Kidney (tissue), 22 donors: ENCODE measurements around the gene ANKZF1. TPM values are rescaled to one million over a fixed set of nuclear protein-coding genes. Genes with fewer than 3 reads are reported as not detected.

Experiments
- DNase-seq, 5 donors: peaks; one replicate each; pipeline ENCODE4 v3.0.0-alpha.2; 2013 to 2020
- FAIRE-seq: peaks from 2 replicates; lab custom pipeline; 2012; peaks lifted over from hg19 to GRCh38; lab: Jason Lieb, UNC
- H3K27ac ChIP-seq, 2 donors: one replicate each; pipeline ENCODE4 v1.7.0; 2013; ENCODE audit warnings: low read depth in 2 of 2, low read length in 2 of 2, inconsistent platforms in 1 of 2
- H3K27me3 ChIP-seq: one replicate; pipeline ENCODE4 v1.7.1; 2013; ENCODE audit warnings: low read length, inconsistent platforms; ENCODE audit not compliant: control insufficient read depth, insufficient read depth
- H3K36me3 ChIP-seq, 3 donors: one replicate each; pipeline versions ENCODE4 v1.7.0 to v1.7.1; 2013; ENCODE audit warnings: low read length in 3 of 3, control low read depth in 1 of 3, inconsistent platforms in 1 of 3; ENCODE audit not compliant: insufficient read depth in 3 of 3, control insufficient read depth in 2 of 3
- H3K4me1 ChIP-seq, 3 donors: one replicate each; pipeline versions ENCODE4 v1.7.0 to v1.7.1; 2013; ENCODE audit warnings: low read length in 3 of 3, inconsistent platforms in 1 of 3, low read depth in 1 of 3; ENCODE audit not compliant: control insufficient read depth in 2 of 3, insufficient read depth in 2 of 3
- H3K4me3 ChIP-seq, 3 donors: one replicate each; pipeline versions ENCODE4 v1.7.0 to v1.8.1; 2013; ENCODE audit warnings: low read length in 3 of 3, control low read depth in 1 of 3, inconsistent platforms in 1 of 3
- H3K9ac ChIP-seq, 3 donors: one replicate each; pipeline versions ENCODE4 v1.7.0 to v1.7.1; 2013; ENCODE audit warnings: low read length in 3 of 3, control low read depth in 1 of 3, inconsistent platforms in 1 of 3
- H3K9me3 ChIP-seq, 3 donors: one replicate each; pipeline versions ENCODE4 v1.7.0 to v1.7.1; 2013; ENCODE audit warnings: low read length in 3 of 3, control low read depth in 1 of 3, inconsistent platforms in 1 of 3; ENCODE audit not compliant: control insufficient read depth in 2 of 3, insufficient read depth in 1 of 3
- intact Hi-C: fragments of 100-400 bp; cut with DNase I; formaldehyde crosslinking; loops from one replicate; pipeline ENCODE4 v1.11.1; 2022
- long read RNA-seq, 10 donors: library from polyadenylated mRNA in 1 of 10; unstranded in 1 of 10; transcript quantifications; one replicate each; pipeline ENCODE4 v2.0.0 and lab custom pipeline, GENCODE V29; 2021 to 2026
- polyA plus RNA-seq: library from polyadenylated mRNA; stranded (reverse); fragments of 350-450 nt; fragmentation: Illumina TruSeq; extraction: RNeasy Lipid Tissue Mini Kit (QIAGEN cat#74804); gene quantifications from one replicate; pipeline ENCODE4 v1.2.3, GENCODE V29; 2014; ENCODE audit warnings: low read depth, low replicate concordance; ENCODE audit not compliant: insufficient read depth
- total RNA-seq: library from RNA; stranded (reverse); fragmentation: NEBNext Ultra II Directional; extraction: Animal tissue kit (Norgen Biotek cat#: 25700); gene quantifications from one replicate; pipeline ENCODE4 v1.2.1, GENCODE V29; 2021
- TF ChIP-seq, protein P1 (sequence below): IDR thresholded peaks from 3 replicates; pipeline ENCODE4 v1.5.1; 2012; ENCODE audit warnings: mild to moderate bottlenecking, moderate library complexity, borderline replicate concordance; ENCODE audit not compliant: insufficient read depth; ENCODE audit errors: extremely low read depth
- donor health status: control.
- donor health status: control.
- donor health status: control.
- donor health status: control.
- donor health status: control.
- donor health status: DM: yes; HTN: yes; CAD: no.
- donor health status: Normal renal cell carcinoma (clear cell type).

ANKZF1 gene, protein sequence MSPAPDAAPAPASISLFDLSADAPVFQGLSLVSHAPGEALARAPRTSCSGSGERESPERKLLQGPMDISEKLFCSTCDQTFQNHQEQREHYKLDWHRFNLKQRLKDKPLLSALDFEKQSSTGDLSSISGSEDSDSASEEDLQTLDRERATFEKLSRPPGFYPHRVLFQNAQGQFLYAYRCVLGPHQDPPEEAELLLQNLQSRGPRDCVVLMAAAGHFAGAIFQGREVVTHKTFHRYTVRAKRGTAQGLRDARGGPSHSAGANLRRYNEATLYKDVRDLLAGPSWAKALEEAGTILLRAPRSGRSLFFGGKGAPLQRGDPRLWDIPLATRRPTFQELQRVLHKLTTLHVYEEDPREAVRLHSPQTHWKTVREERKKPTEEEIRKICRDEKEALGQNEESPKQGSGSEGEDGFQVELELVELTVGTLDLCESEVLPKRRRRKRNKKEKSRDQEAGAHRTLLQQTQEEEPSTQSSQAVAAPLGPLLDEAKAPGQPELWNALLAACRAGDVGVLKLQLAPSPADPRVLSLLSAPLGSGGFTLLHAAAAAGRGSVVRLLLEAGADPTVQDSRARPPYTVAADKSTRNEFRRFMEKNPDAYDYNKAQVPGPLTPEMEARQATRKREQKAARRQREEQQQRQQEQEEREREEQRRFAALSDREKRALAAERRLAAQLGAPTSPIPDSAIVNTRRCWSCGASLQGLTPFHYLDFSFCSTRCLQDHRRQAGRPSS
- total RNA-seq (48.9 TPM), polyA plus RNA-seq (26.6 TPM)
- long read RNA-seq, donor 1, partial matches to known transcripts, result 0 of 3 reads
- long read RNA-seq, donor 1, other reads (novel, unspliced or antisense), result 0 of 3 reads
- long read RNA-seq, donor 2, transcript ANKZF1-201 (14 exons, 2,579 nt), result major isoform, 6 of 13 reads
- long read RNA-seq, donor 2, partial matches to known transcripts, result 0 of 13 reads
- long read RNA-seq, donor 2, other reads (novel, unspliced or antisense), result 0 of 13 reads
- long read RNA-seq, donor 3, transcript ANKZF1-220 (5 exons, 993 nt), result major isoform, 5 of 13 reads
- long read RNA-seq, donor 3, partial matches to known transcripts, result 0 of 13 reads
- long read RNA-seq, donor 3, other reads (novel, unspliced or antisense), result 0 of 13 reads
- long read RNA-seq, donor 4, transcript ANKZF1-201 (14 exons, 2,579 nt), result major isoform, 7 of 9 reads
- long read RNA-seq, donor 4, partial matches to known transcripts, result 0 of 9 reads
- long read RNA-seq, donor 4, other reads (novel, unspliced or antisense), result 0 of 9 reads
- long read RNA-seq, donor 5, partial matches to known transcripts, result 0 of 1 reads
- long read RNA-seq, donor 5, other reads (novel, unspliced or antisense), result 0 of 1 reads
- long read RNA-seq, donor 6, partial matches to known transcripts, result 10 of 14 reads
- long read RNA-seq, donor 6, other reads (novel, unspliced or antisense), result 0 of 14 reads
- long read RNA-seq, donor 7, transcript ANKZF1-201 (14 exons, 2,579 nt), result major isoform, 10 of 22 reads
- long read RNA-seq, donor 7, partial matches to known transcripts, result 1 of 22 reads
- long read RNA-seq, donor 7, other reads (novel, unspliced or antisense), result 11 of 22 reads
- long read RNA-seq, donor 8, partial matches to known transcripts, result 0 of 6 reads
- long read RNA-seq, donor 8, other reads (novel, unspliced or antisense), result 0 of 6 reads
- long read RNA-seq, donor 9, partial matches to known transcripts, result 0 of 1 reads
- long read RNA-seq, donor 9, other reads (novel, unspliced or antisense), result 0 of 1 reads
- long read RNA-seq, donor 10, transcript ANKZF1-220 (5 exons, 993 nt), result major isoform, 5 of 38 reads
- long read RNA-seq, donor 10, partial matches to known transcripts, result 28 of 38 reads
- long read RNA-seq, donor 10, other reads (novel, unspliced or antisense), result 0 of 38 reads

DNA sequence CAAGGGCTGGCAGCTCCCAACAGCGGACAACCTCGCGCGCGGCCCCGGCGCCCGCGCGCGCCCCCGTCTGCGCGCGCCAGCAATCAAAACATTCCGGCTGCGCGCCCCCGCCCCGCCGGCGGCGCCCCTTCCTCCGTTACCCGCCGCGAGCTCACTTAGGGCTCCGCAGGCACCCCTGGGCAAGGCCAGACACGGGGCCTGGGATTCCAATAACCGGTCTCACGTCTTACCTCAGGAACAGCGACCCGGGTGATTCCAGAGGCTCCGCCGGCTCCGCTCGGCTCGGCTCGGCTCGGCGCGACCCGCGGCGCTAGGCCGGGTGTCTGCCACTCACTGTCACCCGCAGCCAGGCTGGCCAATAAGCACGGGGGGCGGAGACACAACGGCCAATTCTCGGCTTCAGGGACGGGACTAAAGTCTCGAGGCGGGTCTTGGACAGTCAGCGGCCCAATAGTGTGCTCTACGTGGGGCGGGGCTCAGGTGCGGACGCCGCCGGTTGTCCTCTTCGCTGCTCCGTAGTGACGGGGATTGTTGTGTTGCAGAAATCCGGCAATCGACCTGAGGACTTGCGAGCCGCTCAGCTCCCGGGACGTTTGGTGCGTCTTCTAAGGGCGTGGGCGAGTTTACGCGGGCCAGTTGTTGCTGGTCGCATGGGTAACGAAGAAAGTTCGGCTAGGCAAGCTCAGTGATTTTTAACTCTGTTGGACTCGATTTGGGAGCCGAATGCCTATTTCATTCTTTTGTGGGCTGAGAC is at the start of gene ANKZF1, which contains the start of gene ATG9A:
Gene ANKZF1, plus strand, starts transcription at position 502 of the 754 bp plus-strand sequence. CDS start 452 bp downstream, outside the sequence.
Gene ATG9A, minus strand, starts transcription at position 332 of the 754 bp plus-strand sequence. CDS start 1,612 bp downstream, outside the sequence.
- TF ChIP-seq, protein P1, sequence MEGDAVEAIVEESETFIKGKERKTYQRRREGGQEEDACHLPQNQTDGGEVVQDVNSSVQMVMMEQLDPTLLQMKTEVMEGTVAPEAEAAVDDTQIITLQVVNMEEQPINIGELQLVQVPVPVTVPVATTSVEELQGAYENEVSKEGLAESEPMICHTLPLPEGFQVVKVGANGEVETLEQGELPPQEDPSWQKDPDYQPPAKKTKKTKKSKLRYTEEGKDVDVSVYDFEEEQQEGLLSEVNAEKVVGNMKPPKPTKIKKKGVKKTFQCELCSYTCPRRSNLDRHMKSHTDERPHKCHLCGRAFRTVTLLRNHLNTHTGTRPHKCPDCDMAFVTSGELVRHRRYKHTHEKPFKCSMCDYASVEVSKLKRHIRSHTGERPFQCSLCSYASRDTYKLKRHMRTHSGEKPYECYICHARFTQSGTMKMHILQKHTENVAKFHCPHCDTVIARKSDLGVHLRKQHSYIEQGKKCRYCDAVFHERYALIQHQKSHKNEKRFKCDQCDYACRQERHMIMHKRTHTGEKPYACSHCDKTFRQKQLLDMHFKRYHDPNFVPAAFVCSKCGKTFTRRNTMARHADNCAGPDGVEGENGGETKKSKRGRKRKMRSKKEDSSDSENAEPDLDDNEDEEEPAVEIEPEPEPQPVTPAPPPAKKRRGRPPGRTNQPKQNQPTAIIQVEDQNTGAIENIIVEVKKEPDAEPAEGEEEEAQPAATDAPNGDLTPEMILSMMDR, result peak; percentile 5
- Histone ChIP-seq H3K9me3 (no peaks in the 10 kb centered on the region), H3K4me3 (peak within 1 kb of the TSS; percentile 97 to 98 (median 97)), H3K36me3 (peaks cover 17 to 46% (median 26%) of the 10 kb centered on the region in 3 donors), H3K4me1 (peaks cover 0 to 17% (median 11%) of the 10 kb centered on the region in 3 donors), H3K27ac (peak within 1 kb of the TSS; percentile 91 to 96), H3K27me3 (no peaks in the 10 kb centered on the region), H3K9ac (peak within 1 kb of the TSS; percentile 95 to 100 (median 99))
- intact Hi-C loops, result no loop called here
- peak; percentile 99 to 100 (median 99) for DNase-seq
- FAIRE-seq, result peak; percentile 89

DNA sequence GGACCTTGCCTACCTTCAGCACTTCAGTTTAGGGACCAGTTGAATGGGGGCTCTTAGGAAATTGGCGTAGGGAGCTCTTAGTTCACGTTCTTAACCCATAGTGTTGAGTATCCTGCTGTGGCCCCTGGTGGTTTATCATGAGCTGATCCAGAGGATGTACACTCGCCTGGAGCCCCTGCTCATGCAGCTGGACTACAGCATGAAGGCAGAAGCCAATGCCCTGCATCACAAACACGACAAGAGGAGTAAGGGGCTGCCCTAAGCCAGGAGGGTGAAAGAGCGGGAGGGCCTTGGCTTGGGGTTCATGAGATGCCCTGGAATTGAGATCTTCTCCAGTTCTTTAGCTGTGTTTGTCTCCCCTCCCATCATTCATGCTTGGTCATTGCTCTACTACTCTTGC is 48.6 kb upstream of the ANKZF1 start:
- DNase-seq, result no peak
- intact Hi-C loops, result no loop called here

More for the DNA sequence above, 48.6 kb upstream of the ANKZF1 start:
- TF ChIP-seq, protein P1, result no peak
- no peak for FAIRE-seq
- Histone ChIP-seq H3K36me3 (peaks cover 10 to 44% (median 39%) of the 10 kb centered on the region in 3 donors), H3K4me3 (no peak overlapping the region), H3K9me3 (no peaks in the 10 kb centered on the region), H3K9ac (no peak overlapping the region), H3K4me1 (peaks cover under 1 to 16% (median 14%) of the 10 kb centered on the region in 3 donors), H3K27me3 (no peaks in the 10 kb centered on the region), H3K27ac (no peak overlapping the region)
